Activated naive CD8-positive, alpha-beta T cell (primary cell): ENCODE data around the gene CAP1.

ENCODE experiments used
- H3K27ac Mint-ChIP-seq: one replicate; pipeline ENCODE4 v1.8.0; 2021; ENCODE audit warnings: mixed read lengths
- H3K27me3 Mint-ChIP-seq: one replicate; pipeline ENCODE4 v1.8.0; 2021; ENCODE audit warnings: mixed read lengths
- H3K36me3 Mint-ChIP-seq: one replicate; pipeline ENCODE4 v1.8.0; 2021; ENCODE audit warnings: mixed read lengths
- H3K4me1 Mint-ChIP-seq: one replicate; pipeline ENCODE4 v1.8.0; 2021; ENCODE audit warnings: low read depth, mixed read lengths
- H3K4me3 Mint-ChIP-seq: one replicate; pipeline ENCODE4 v1.8.0; 2021; ENCODE audit warnings: mild to moderate bottlenecking, mixed read lengths
- H3K9me3 Mint-ChIP-seq: one replicate; pipeline ENCODE4 v1.8.0; 2021; ENCODE audit warnings: low read depth, mixed read lengths

CAP1 gene

DNA sequence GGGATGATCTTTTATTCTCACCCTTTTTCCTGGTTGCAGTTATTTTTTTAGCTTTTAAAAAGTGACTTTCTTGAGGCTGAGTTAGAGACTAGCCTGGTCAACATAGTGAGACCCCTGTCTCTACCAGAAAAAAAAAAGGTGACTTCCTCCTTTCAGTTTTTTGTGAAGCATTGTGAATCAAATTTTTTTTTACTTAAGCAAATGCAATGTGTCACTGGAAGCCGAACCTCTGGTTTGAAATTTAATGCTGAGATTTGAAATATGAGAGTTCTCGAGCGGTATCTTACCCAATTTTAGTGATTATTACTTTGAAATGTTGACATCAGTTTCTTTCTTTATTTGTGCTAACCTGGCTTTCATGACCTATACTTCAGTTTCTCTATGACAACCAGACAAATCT is 3.6 kb downstream of the CAP1 start:
- H3K36me3 Mint-ChIP-seq = peaks cover 26% of the 10 kb centered on the region
- H3K4me1 Mint-ChIP-seq = peaks cover 74% of the 10 kb centered on the region
- H3K4me3 Mint-ChIP-seq = peak overlapping the region; percentile 97
- no peaks in the 10 kb centered on the region for H3K27me3 Mint-ChIP-seq
- H3K27ac Mint-ChIP-seq = peak overlapping the region; percentile 92
- H3K9me3 Mint-ChIP-seq = no peaks in the 10 kb centered on the region

- no peaks in the 10 kb centered on the region for H3K9me3 Mint-ChIP-seq
- peak overlapping the region; percentile 82 for H3K27ac Mint-ChIP-seq
- H3K4me1 Mint-ChIP-seq = peaks cover 80% of the 10 kb centered on the region
- H3K36me3 Mint-ChIP-seq = peaks cover 29% of the 10 kb centered on the region
- peak overlapping the region; percentile 82 for H3K4me3 Mint-ChIP-seq
- no peaks in the 10 kb centered on the region for H3K27me3 Mint-ChIP-seq
These were observed 4.7 kb downstream of the CAP1 start for GRCh38 chr1:40045182-40045581.

DNA sequence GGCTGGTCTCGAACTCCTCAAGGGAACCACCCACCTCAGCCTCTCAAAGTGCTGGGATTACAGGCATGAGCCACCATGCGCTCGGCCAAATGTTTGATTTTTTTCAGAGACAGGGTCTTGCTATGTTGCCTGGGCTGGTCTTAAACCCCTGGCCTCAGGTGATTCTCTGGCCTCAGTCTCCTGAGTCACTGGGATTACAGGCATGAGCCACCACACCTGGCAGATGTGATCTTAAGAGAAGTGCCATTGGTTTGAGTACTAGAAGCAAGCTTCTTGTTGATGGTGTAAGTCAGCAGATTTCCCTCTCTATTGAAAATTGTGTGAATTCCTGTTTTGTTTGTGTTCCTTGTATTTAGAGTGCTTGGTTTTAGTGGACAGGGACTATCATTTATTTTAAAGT is 5.2 kb downstream of the CAP1 start:
- Mint-ChIP-seq H3K36me3 (peaks cover 31% of the 10 kb centered on the region), H3K4me1 (peaks cover 80% of the 10 kb centered on the region), H3K9me3 (no peaks in the 10 kb centered on the region), H3K4me3 (peak overlapping the region; percentile 82), H3K27ac (peak overlapping the region; percentile 82), H3K27me3 (no peaks in the 10 kb centered on the region)

- H3K9me3 Mint-ChIP-seq = no peaks in the 10 kb centered on the region
- H3K4me1 Mint-ChIP-seq = peaks cover 85% of the 10 kb centered on the region
- peak overlapping the region; percentile 92 for H3K27ac Mint-ChIP-seq
- H3K36me3 Mint-ChIP-seq = peaks cover 31% of the 10 kb centered on the region
- no peaks in the 10 kb centered on the region for H3K27me3 Mint-ChIP-seq
- H3K4me3 Mint-ChIP-seq = peak overlapping the region; percentile 77
These were observed 6.7 kb downstream of the CAP1 start for GRCh38 chr1:40047276-40047675.

- Mint-ChIP-seq H3K27ac (peak overlapping the region; percentile 92), H3K4me1 (peaks cover 83% of the 10 kb centered on the region), H3K36me3 (peaks cover 27% of the 10 kb centered on the region), H3K4me3 (peak overlapping the region; percentile 77), H3K27me3 (no peaks in the 10 kb centered on the region), H3K9me3 (no peaks in the 10 kb centered on the region)
These were observed 7.2 kb downstream of the CAP1 start for GRCh38 chr1:40047769-40048168.

- peak overlapping the region; percentile 53 for H3K4me3 Mint-ChIP-seq
- H3K36me3 Mint-ChIP-seq = peaks cover 25% of the 10 kb centered on the region
- no peaks in the 10 kb centered on the region for H3K27me3 Mint-ChIP-seq
- H3K27ac Mint-ChIP-seq = peak overlapping the region; percentile 91
- H3K9me3 Mint-ChIP-seq = no peaks in the 10 kb centered on the region
- H3K4me1 Mint-ChIP-seq = peaks cover 84% of the 10 kb centered on the region
These were observed 9.2 kb downstream of the CAP1 start for GRCh38 chr1:40049725-40050124.

DNA sequence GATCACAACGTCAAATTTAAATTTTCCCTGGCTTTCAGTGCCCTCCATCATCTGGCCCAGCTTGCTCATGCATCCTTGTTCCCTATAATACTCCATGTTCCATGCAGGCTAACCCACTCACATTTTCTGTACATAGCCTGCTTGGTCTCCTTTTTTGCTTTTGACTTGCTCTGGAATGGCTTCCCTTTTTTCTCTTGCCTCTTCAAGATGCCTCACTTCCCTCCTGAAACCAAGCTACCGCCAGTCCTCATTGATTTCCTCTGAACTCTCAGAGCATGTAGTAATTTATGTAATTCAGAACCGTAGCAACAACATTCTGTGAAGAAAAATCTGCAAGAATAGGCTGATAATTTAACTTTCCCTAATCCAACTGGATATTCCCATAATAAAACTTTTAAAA is 10.3 kb downstream of the CAP1 start:
- Mint-ChIP-seq H3K9me3 (no peaks in the 10 kb centered on the region), H3K36me3 (peaks cover 23% of the 10 kb centered on the region), H3K4me1 (peaks cover 84% of the 10 kb centered on the region), H3K27me3 (no peaks in the 10 kb centered on the region), H3K4me3 (peak overlapping the region; percentile 68), H3K27ac (peak overlapping the region; percentile 91)

DNA sequence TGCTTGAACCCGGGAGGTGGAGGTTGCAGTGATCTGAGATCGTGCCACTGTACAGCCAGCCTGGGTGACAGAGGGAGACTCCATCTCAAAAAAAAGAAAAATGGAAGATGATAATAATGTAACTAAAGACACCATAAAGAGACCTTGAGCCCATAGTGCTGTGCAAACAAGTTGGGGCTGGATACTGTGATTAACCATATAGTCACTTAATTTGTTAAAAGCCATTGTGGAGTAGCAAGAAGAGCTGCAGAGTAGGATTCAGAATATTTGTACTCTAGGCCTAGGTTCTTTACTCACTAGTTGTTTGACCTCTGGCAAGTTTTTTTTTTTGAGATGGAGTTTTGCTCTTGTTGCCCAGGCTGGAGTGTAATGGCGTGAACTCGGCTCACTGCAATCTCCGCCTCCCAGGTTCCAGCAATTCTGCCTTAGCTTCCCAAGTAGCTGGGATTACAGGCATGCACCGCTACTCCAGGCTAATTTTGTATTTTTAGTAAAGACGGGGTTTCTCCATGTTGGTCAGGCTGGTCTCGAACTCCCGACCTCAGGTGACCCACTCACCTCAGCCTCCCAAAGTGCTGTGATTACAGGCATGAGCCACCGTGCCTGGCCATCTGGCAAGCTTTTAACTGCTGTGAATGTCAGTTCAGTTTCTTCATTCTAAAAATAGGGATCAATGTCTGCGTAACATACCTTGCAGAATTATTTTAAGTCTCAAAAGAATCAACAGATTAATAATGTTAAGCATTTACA is 12.8 kb downstream of the CAP1 start:
- H3K36me3 Mint-ChIP-seq = peaks cover 22% of the 10 kb centered on the region

GRCh38 chr1:40056519-40057309 is 16.2 kb downstream of the CAP1 start:
- Mint-ChIP-seq H3K4me3 (peak overlapping the region; percentile 8), H3K36me3 (peaks cover 21% of the 10 kb centered on the region)

More for the DNA sequence above, 12.8 kb downstream of the CAP1 start:
- H3K4me1 Mint-ChIP-seq = peaks cover 88% of the 10 kb centered on the region
- no peaks in the 10 kb centered on the region for H3K9me3 Mint-ChIP-seq
- H3K27me3 Mint-ChIP-seq = no peaks in the 10 kb centered on the region
- H3K27ac Mint-ChIP-seq = peak overlapping the region; percentile 68
- no peak overlapping the region for H3K4me3 Mint-ChIP-seq

GRCh38 chr1:40057310-40058030 is 16.9 kb downstream of the CAP1 start:
- Mint-ChIP-seq H3K27me3 (no peaks in the 10 kb centered on the region), H3K36me3 (peaks cover 22% of the 10 kb centered on the region), H3K27ac (peak overlapping the region; percentile 94), H3K4me1 (peaks cover 94% of the 10 kb centered on the region), H3K9me3 (no peaks in the 10 kb centered on the region), H3K4me3 (peak overlapping the region; percentile 8)

More at GRCh38 chr1:40056519-40057309, 16.2 kb downstream of the CAP1 start:
- Mint-ChIP-seq H3K9me3 (no peaks in the 10 kb centered on the region), H3K27ac (peak overlapping the region; percentile 94), H3K4me1 (peaks cover 94% of the 10 kb centered on the region), H3K27me3 (no peaks in the 10 kb centered on the region)

DNA sequence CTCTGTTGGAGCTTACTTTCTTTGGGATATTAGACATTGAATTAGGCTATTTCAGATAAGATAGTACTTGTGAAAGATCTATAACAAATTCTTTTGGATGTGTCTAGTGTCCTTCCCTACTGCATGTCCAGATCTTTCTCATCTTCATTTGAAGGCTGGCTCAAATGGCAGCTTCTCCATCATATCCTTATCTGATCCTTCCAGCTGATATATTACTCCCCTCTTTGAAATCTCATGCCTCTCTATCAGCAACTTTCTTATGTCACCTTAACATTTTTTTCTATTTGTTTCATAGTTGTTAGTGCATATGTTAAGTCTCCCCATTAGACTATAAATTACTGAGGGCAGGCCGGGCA is 17.5 kb downstream of the CAP1 start:
- peak overlapping the region; percentile 8 for H3K4me3 Mint-ChIP-seq
- H3K27me3 Mint-ChIP-seq = no peaks in the 10 kb centered on the region

GRCh38 chr1:40058453-40059337 is 18.2 kb downstream of the CAP1 start:
- peak overlapping the region; percentile 94 for H3K27ac Mint-ChIP-seq
- peaks cover 25% of the 10 kb centered on the region for H3K36me3 Mint-ChIP-seq
- H3K4me1 Mint-ChIP-seq = peaks cover 92% of the 10 kb centered on the region
- H3K27me3 Mint-ChIP-seq = no peaks in the 10 kb centered on the region
- no peaks in the 10 kb centered on the region for H3K9me3 Mint-ChIP-seq
- H3K4me3 Mint-ChIP-seq = peak overlapping the region; percentile 81

More for the DNA sequence above, 17.5 kb downstream of the CAP1 start:
- peaks cover 22% of the 10 kb centered on the region for H3K36me3 Mint-ChIP-seq
- H3K27ac Mint-ChIP-seq = peak overlapping the region; percentile 94
- peaks cover 92% of the 10 kb centered on the region for H3K4me1 Mint-ChIP-seq
- no peaks in the 10 kb centered on the region for H3K9me3 Mint-ChIP-seq

DNA sequence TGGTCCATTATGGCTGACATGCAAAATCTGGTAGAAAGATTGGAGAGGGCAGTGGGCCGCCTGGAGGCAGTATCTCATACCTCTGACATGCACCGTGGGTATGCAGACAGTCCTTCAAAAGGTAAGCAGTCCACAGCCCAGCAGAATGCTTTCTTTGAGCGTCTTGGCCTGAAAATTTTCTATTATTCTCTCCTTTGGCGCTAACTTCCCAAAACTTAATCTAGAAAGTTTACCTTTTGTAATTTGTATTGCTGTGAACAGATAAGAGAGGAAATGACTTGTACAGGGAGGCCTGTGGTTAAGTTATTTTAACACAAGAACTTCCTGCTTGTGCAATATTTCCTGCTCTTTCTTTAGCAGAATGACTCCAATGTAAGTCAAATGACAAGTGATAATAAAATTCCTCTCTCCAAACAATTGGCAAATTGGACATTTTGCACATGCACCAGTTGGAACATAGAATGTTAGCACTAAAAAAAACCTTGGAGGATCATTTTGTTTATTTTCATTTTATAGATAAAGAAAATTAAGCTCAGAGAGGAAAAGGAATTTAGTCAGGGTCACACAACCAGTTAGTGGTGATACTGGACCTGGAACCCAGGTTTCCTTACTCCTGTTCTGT is 18.9 kb downstream of the CAP1 start:
- Mint-ChIP-seq H3K4me1 (peaks cover 93% of the 10 kb centered on the region), H3K36me3 (peaks cover 32% of the 10 kb centered on the region)

More for the DNA sequence above, 18.9 kb downstream of the CAP1 start:
- Mint-ChIP-seq H3K27me3 (no peaks in the 10 kb centered on the region), H3K9me3 (no peaks in the 10 kb centered on the region), H3K4me3 (peak overlapping the region; percentile 81), H3K27ac (peak overlapping the region; percentile 94)
